ACHN (cell line): ENCODE data around the gene PCDHGA8.
A peak's percentile ranks its signal among the peaks of the same experiment; 100 is the strongest.
"Not testable (repeated sequence)": the region's sequence is repeated elsewhere in the genome, so short reads cannot be mapped to it uniquely, and the experiment has no call there.

Experiments
- DNase-seq: peaks from one replicate; pipeline ENCODE4 v3.0.0-alpha.2; 2015
- in situ Hi-C: cut with HindIII; loops from 2 replicates; pipeline ENCODE4 v1.10.0; 2017; ENCODE audit warnings: low sequenced_read_pairs, low pct_ligation_motif_present, low pct_unique_long_range_greater_than_20kb

PCDHGA8 gene

DNA sequence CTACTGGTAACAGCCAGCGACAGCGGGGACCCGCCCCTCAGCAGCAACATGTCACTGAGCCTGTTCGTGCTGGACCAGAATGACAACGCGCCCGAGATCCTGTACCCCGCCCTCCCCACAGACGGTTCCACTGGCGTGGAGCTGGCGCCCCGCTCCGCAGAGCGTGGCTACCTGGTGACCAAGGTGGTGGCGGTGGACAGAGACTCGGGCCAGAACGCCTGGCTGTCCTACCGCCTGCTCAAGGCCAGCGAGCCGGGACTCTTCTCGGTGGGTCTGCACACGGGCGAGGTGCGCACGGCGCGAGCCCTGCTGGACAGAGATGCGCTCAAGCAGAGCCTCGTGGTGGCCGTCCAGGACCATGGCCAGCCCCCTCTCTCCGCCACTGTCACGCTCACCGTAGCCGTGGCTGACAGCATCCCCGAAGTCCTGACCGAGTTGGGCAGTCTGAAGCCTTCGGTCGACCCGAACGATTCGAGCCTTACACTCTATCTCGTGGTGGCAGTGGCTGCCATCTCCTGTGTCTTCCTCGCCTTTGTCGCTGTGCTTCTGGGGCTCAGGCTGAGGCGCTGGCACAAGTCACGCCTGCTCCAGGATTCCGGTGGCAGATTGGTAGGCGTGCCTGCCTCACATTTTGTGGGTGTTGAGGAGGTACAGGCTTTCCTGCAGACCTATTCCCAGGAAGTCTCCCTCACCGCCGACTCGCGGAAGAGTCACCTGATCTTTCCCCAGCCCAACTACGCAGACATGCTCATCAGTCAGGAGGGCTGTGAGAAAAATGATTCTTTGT lies 2.2 kb downstream of the PCDHGA8 start:
- in situ Hi-C loops: not testable (repeated sequence)

GRCh38 chr5:141397756-141398551 lies 5.5 kb downstream of the PCDHGA8 start, which contains the start of gene PCDHGB5:
TSS of gene PCDHGB5 (plus strand) at chr5:141397947. CDS start at chr5:141398128, 181 bp downstream.
- DNase-seq, in situ Hi-C loops: not testable (repeated sequence)

More for the DNA sequence above, 2.2 kb downstream of the PCDHGA8 start:
- not testable (repeated sequence) for DNase-seq

GRCh38 chr5:141398608-141399007 lies 6.2 kb downstream of the PCDHGA8 start:
- no peak for DNase-seq
- in situ Hi-C loops: no loop called here

GRCh38 chr5:141399555-141400258 lies 7.3 kb downstream of the PCDHGA8 start:
- no peak for DNase-seq
- in situ Hi-C loops: no loop called here

DNA sequence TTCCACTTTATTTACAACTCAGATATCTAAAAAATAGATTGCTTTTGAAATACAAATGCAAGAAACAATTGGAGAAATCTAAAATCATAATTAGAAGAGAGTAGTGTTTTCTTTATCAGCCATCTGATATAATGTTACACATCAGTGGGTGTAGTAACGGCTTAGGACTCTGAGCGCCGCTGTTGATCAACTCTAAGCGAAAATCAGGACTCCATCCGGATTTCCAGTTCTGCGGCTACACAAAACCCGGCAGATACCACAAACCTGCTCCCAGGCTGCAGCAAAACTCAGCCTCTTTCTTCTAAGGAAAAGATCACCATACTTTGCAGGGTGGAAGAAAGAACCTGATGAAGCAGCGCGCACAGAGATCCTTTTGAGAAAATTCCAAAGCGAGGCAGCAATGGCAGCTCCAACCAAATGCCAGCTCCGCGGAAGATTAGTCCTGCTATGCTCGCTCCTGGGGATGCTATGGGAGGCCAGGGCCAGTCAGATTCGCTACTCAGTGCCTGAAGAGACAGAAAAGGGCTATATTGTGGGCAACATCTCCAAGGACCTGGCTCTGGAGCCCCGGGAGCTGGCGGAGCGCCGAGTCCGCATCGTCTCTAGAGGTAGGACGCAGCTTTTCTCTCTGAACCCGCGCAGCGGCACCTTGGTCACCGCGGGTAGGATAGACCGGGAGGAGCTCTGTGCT lies 10.3 kb downstream of the PCDHGA8 start, which contains the start of gene PCDHGA9:
TSS of gene PCDHGA9 (plus strand) at position 226 of the 691 bp plus-strand sequence. CDS start at position 401, 175 bp downstream.
- in situ Hi-C loops: no loop called here
- DNase-seq: no peak

GRCh38 chr5:141403387-141403786 lies 11.0 kb downstream of the PCDHGA8 start:
- in situ Hi-C loops: no loop called here

GRCh38 chr5:141407790-141408505 lies 15.5 kb downstream of the PCDHGA8 start, which contains the start of gene PCDHGB6:
TSS of gene PCDHGB6 (plus strand) at chr5:141408021. CDS start at chr5:141408203, 182 bp downstream.
- DNase-seq, in situ Hi-C loops: not testable (repeated sequence)

More at GRCh38 chr5:141403387-141403786, 11.0 kb downstream of the PCDHGA8 start:
- DNase-seq: no peak

- no peak for DNase-seq
- in situ Hi-C loops: no loop called here
These were observed 17.3 kb downstream of the PCDHGA8 start for GRCh38 chr5:141409598-141410306.

DNA sequence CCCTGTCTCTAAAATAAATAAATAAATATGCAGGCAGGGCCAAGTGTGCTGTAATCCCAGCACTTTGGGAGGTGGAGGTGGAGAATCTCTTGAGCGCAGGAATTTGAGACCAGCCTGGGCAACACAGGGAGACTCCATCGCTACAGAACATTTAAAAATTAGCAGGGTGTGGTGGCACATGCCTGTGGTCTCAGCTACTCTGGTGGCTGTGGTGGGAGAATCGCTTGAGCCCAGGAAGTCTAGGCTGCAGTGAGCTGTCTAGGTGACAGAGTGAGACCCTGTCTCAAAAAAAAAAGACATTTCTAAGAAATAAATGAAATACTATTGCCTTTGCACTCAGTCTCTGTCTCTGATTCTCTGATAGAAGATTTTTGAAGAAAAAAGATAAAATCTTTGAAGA lies 19.1 kb downstream of the PCDHGA8 start:
- in situ Hi-C loops: no loop called here
- no peak for DNase-seq

DNA sequence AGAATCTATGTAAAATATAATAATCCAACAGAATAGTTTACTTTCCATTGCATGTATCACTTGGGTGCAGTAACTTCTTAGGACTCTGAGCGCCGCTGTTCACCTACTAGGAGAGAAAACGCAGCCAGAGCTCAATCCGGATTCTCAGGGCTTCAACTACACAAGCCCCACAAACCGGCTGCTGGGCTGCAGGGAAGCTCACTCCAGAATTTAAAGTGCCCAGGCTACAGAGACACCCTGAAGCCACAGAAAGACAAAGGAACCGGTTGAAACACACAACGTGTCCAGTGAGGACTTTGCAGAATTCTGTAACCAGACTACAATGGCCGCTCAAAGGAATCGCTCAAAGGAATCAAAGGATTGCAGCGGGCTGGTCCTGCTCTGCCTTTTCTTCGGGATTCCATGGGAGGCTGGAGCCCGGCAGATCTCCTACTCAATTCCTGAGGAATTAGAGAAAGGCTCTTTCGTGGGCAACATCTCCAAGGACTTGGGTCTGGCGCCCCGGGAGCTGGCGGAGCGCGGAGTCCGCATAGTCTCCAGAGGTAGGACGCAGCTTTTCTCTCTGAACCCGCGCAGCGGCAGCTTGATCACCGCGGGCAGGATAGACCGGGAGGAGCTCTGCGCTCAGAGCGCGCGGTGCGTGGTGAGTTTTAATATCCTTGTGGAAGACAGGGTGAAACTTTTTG lies 20.6 kb downstream of the PCDHGA8 start, which contains the start of gene PCDHGA10:
TSS of gene PCDHGA10 (plus strand) at position 134 of the 686 bp plus-strand sequence. CDS start at position 323, 189 bp downstream.
- in situ Hi-C loops: no loop called here
- peak; percentile 17 for DNase-seq

GRCh38 chr5:141413540-141414069 lies 21.2 kb downstream of the PCDHGA8 start:
- in situ Hi-C loops: no loop called here
- no peak for DNase-seq

DNA sequence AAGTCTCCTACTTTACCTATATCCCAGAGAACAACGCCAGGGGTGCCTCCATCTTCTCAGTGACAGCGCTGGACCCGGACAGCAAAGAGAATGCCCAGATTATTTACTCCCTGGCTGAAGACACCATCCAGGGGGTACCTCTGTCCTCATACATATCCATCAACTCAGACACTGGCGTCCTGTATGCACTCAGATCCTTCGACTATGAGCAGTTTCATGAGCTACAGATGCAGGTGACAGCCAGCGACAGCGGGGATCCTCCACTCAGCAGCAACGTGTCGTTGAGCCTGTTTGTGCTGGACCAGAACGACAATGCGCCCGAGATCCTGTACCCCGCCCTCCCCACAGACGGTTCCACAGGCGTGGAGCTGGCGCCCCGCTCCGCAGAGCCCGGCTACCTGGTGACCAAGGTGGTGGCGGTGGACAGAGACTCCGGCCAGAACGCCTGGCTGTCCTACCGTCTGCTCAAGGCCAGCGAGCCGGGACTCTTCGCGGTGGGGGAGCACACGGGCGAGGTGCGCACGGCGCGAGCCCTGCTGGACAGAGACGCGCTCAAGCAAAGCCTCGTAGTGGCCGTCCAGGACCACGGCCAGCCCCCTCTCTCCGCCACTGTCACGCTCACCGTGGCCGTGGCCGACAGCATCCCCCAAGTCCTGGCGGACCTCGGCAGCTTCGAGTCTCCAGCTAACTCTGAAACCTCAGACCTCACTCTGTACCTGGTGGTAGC lies 22.3 kb downstream of the PCDHGA8 start:
- DNase-seq, in situ Hi-C loops: not testable (repeated sequence)

GRCh38 chr5:141415275-141415618 lies 22.8 kb downstream of the PCDHGA8 start:
- in situ Hi-C loops, DNase-seq: not testable (repeated sequence)

DNA sequence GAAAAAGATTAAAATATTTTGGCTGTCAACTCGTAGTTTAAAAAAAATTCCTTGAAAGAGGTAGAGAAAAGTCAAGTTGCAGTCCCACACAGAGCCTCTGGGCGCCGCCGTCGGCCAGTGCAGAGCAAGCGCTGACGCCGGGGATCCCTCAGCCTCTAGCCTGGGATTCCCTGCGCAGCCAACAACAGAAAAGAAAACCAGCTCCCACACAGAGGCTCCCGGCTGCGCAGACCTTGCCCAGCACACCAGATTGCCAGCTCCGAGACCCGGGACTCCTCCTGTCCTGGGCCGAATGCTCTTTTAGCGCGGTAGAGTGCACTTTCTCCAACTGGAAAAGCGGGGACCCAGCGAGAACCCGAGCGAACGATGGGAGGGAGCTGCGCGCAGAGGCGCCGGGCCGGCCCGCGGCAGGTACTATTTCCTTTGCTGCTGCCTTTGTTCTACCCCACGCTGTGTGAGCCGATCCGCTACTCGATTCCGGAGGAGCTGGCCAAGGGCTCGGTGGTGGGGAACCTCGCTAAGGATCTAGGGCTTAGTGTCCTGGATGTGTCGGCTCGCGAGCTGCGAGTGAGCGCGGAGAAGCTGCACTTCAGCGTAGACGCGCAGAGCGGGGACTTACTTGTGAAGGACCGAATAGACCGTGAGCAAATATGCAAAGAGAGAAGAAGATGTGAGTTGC lies 25.2 kb downstream of the PCDHGA8 start, which contains the start of gene PCDHGB7:
TSS of gene PCDHGB7 (plus strand) at position 184 of the 679 bp plus-strand sequence. CDS start at position 367, 183 bp downstream.
- in situ Hi-C loops: not testable (repeated sequence)
- DNase-seq: peak; percentile 78
